ENCODE data around the gene MYO1C.

DNA sequence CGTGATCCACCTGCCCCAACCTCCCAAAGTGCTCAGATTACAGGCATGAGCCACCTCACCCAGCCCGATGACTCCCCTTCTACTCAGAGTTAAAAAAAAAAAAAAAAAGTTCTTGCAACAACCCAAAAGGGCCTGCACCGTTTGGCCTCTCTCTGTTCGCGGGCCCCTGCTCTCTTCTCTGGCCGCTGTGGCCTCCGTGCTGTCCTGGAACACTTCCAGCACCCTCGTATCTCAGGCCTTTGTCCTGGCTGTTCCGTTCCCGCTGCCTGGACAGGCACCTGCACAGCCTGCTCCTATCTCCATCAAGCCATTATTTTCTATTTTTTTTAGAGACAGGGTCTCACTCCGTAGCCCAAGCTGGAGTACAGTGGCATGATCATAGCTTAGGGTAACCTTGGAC, 10.8 kb downstream of the MYO1C start:
- TF ChIP-seq, protein P1, sequence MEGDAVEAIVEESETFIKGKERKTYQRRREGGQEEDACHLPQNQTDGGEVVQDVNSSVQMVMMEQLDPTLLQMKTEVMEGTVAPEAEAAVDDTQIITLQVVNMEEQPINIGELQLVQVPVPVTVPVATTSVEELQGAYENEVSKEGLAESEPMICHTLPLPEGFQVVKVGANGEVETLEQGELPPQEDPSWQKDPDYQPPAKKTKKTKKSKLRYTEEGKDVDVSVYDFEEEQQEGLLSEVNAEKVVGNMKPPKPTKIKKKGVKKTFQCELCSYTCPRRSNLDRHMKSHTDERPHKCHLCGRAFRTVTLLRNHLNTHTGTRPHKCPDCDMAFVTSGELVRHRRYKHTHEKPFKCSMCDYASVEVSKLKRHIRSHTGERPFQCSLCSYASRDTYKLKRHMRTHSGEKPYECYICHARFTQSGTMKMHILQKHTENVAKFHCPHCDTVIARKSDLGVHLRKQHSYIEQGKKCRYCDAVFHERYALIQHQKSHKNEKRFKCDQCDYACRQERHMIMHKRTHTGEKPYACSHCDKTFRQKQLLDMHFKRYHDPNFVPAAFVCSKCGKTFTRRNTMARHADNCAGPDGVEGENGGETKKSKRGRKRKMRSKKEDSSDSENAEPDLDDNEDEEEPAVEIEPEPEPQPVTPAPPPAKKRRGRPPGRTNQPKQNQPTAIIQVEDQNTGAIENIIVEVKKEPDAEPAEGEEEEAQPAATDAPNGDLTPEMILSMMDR (IDR thresholded peaks at IDR 0.05; ENCODE audit: low read depth, low read length): no peak
- TF ChIP-seq POLR2A (IDR thresholded peaks at IDR 0.05; ENCODE audit: extremely low read depth, insufficient read length) (no peak), MYC (IDR thresholded peaks at IDR 0.05; ENCODE audit: low read depth, low read length) (no peak)
- TF ChIP-seq, protein P2, sequence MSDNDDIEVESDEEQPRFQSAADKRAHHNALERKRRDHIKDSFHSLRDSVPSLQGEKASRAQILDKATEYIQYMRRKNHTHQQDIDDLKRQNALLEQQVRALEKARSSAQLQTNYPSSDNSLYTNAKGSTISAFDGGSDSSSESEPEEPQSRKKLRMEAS (IDR thresholded peaks at IDR 0.05; ENCODE audit: low read depth, low read length): no peak

Measured in NB4 (cell line).